Gastroesophageal sphincter (tissue), 3 donors: Measurements from ENCODE around the gene DDX28.

Experiments
- POLR2A ChIP-seq, 2 donors: fragments of 450-650 bp; IDR thresholded peaks; one replicate each; pipeline ENCODE4 v1.6.1; 2017; ENCODE audit warnings: antibody characterized with exemption in 2 of 2, mild to moderate bottlenecking in 2 of 2, moderate library complexity in 1 of 2
- POLR2AphosphoS5 ChIP-seq: sonication (generic); formaldehyde crosslinking; IDR thresholded peaks from one replicate; pipeline ENCODE4 v1.6.1; 2017; ENCODE audit warnings: antibody characterized with exemption
- TF ChIP-seq, protein P1 (sequence below), 4 experiments: fragments of 200-600 bp in 2 of 4; fragments of 450-650 bp in 2 of 4; sonication (generic) in 1 of 4; IDR thresholded peaks; one replicate each; pipeline ENCODE4 v1.5.1; 2017 to 2019; ENCODE audit warnings: antibody characterized with exemption in 4 of 4, mild to moderate bottlenecking in 2 of 4, moderate library complexity in 2 of 4

GRCh38 chr16:67975321-67976105, 47.5 kb downstream of the DDX28 start:
- TF ChIP-seq POLR2A (IDR thresholded peaks at IDR 0.05) (no peak), POLR2AphosphoS5 (no peak)
- TF ChIP-seq, protein P1, sequence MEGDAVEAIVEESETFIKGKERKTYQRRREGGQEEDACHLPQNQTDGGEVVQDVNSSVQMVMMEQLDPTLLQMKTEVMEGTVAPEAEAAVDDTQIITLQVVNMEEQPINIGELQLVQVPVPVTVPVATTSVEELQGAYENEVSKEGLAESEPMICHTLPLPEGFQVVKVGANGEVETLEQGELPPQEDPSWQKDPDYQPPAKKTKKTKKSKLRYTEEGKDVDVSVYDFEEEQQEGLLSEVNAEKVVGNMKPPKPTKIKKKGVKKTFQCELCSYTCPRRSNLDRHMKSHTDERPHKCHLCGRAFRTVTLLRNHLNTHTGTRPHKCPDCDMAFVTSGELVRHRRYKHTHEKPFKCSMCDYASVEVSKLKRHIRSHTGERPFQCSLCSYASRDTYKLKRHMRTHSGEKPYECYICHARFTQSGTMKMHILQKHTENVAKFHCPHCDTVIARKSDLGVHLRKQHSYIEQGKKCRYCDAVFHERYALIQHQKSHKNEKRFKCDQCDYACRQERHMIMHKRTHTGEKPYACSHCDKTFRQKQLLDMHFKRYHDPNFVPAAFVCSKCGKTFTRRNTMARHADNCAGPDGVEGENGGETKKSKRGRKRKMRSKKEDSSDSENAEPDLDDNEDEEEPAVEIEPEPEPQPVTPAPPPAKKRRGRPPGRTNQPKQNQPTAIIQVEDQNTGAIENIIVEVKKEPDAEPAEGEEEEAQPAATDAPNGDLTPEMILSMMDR (IDR thresholded peaks at IDR 0.05), result no peak
